ENCODE data around the gene DEGS2. TPM values are rescaled to one million over a fixed set of nuclear protein-coding genes. Genes with fewer than 3 reads are reported as not detected.

The DEGS2 gene
- total RNA-seq, 1 experiment from 2014 or later, result 1.6 TPM

DNA sequence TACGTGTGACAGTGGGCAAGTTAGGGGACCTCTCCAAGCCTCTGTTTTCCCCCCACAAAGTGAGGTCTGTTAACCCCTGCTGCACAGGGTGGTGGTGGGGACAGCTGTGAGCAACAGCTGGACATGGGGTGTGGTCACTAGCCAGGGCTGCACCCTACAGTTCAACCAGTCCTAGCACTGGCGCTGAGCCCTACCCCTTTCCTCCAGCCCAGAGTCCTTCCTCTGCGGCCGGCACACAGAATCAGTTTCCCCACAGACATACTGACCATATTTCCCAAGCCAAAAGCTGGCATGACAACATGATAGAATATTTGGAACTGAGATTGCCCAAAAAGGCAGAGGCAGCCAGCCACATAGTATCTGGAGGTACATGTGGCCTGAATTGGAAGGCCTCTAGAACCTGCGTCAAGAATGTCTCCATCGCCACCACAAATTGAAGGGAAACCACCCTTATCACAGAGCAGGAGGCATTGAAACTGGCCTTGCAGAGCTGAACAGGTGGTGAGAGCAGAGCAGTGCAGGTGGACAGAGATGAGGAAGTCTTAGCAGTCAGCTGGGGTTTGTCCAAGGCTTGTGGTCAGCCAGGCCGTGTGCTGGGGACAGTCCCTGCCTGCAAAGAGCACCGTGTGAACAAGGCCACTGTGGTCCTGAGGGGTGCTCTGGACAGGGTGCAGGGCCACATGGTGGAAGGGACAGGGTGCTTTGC is 21.2 kb downstream of the DEGS2 start (continued):
- TF ChIP-seq ZNF219 (CRISPR knock-in tag; IDR thresholded peaks at IDR 0.05; ENCODE audit: borderline replicate concordance) (no peak), TEAD4 (CRISPR knock-in tag; IDR thresholded peaks at IDR 0.05) (no peak), AFF4 (CRISPR knock-in tag; IDR thresholded peaks at IDR 0.05; ENCODE audit: borderline replicate concordance) (no peak)

DNA sequence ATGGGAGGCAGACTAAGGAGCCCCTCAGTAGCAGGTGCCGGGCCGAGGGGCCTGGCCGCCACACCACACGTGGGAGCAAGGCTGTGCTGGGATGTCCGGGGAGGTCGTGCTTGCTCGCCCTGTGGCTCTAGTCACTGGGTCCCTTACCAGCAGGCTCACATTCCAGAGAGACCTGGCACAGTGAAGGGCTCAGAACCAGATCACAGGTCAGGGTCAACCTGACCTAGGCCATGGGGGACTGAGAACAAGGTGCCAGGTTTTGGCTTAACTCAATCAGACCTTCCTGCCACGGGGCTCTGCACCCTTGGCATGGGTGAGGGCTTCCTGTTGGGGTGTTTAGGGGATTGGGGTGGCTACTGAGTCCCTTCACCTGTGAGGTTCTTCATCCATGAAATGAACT is 22.3 kb downstream of the DEGS2 start:
- Mint-ChIP-seq H3K27me3 (ENCODE audit: low read depth) (no peaks in the 10 kb centered on the region), H3K9me3 (no peaks in the 10 kb centered on the region), H3K27ac (no peak overlapping the region), H3K4me1 (peaks cover 8% of the 10 kb centered on the region), H3K36me3 (no peaks in the 10 kb centered on the region; the same call in 1 of the 2 replicates), H3K4me3 (no peak overlapping the region)
- ATAC-seq (no peak), DNase-seq (ENCODE audit: low spot score) (no peak)
- ChIA-PET POLR2A (no interaction called here), CTCF (no interaction called here)
- TF ChIP-seq PRRX2 (CRISPR knock-in tag; IDR thresholded peaks at IDR 0.05), result no peak
- TF ChIP-seq, protein P1, sequence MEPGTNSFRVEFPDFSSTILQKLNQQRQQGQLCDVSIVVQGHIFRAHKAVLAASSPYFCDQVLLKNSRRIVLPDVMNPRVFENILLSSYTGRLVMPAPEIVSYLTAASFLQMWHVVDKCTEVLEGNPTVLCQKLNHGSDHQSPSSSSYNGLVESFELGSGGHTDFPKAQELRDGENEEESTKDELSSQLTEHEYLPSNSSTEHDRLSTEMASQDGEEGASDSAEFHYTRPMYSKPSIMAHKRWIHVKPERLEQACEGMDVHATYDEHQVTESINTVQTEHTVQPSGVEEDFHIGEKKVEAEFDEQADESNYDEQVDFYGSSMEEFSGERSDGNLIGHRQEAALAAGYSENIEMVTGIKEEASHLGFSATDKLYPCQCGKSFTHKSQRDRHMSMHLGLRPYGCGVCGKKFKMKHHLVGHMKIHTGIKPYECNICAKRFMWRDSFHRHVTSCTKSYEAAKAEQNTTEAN (CRISPR knock-in tag; IDR thresholded peaks at IDR 0.05), result no peak
- TF ChIP-seq ZNF232 (CRISPR knock-in tag; IDR thresholded peaks at IDR 0.05), result no peak
- TF ChIP-seq AR (CRISPR knock-in tag; IDR thresholded peaks at IDR 0.05), result no peak
- TF ChIP-seq, protein P2, sequence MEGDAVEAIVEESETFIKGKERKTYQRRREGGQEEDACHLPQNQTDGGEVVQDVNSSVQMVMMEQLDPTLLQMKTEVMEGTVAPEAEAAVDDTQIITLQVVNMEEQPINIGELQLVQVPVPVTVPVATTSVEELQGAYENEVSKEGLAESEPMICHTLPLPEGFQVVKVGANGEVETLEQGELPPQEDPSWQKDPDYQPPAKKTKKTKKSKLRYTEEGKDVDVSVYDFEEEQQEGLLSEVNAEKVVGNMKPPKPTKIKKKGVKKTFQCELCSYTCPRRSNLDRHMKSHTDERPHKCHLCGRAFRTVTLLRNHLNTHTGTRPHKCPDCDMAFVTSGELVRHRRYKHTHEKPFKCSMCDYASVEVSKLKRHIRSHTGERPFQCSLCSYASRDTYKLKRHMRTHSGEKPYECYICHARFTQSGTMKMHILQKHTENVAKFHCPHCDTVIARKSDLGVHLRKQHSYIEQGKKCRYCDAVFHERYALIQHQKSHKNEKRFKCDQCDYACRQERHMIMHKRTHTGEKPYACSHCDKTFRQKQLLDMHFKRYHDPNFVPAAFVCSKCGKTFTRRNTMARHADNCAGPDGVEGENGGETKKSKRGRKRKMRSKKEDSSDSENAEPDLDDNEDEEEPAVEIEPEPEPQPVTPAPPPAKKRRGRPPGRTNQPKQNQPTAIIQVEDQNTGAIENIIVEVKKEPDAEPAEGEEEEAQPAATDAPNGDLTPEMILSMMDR (IDR thresholded peaks at IDR 0.05), result no peak
- TF ChIP-seq, protein P3, sequence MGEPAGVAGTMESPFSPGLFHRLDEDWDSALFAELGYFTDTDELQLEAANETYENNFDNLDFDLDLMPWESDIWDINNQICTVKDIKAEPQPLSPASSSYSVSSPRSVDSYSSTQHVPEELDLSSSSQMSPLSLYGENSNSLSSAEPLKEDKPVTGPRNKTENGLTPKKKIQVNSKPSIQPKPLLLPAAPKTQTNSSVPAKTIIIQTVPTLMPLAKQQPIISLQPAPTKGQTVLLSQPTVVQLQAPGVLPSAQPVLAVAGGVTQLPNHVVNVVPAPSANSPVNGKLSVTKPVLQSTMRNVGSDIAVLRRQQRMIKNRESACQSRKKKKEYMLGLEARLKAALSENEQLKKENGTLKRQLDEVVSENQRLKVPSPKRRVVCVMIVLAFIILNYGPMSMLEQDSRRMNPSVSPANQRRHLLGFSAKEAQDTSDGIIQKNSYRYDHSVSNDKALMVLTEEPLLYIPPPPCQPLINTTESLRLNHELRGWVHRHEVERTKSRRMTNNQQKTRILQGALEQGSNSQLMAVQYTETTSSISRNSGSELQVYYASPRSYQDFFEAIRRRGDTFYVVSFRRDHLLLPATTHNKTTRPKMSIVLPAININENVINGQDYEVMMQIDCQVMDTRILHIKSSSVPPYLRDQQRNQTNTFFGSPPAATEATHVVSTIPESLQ (CRISPR knock-in tag; IDR thresholded peaks at IDR 0.05), result no peak
- TF ChIP-seq, protein P4, sequence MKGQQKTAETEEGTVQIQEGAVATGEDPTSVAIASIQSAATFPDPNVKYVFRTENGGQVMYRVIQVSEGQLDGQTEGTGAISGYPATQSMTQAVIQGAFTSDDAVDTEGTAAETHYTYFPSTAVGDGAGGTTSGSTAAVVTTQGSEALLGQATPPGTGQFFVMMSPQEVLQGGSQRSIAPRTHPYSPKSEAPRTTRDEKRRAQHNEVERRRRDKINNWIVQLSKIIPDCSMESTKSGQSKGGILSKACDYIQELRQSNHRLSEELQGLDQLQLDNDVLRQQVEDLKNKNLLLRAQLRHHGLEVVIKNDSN (CRISPR knock-in tag; IDR thresholded peaks at IDR 0.05), result no peak
- TF ChIP-seq SP1 (CRISPR knock-in tag; conservative IDR thresholded peaks at IDR 0.05), result no peak
- no peak for TF ChIP-seq ATF1 (CRISPR knock-in tag; IDR thresholded peaks at IDR 0.05)
- TF ChIP-seq FOXP1 (CRISPR knock-in tag; IDR thresholded peaks at IDR 0.05; ENCODE audit: borderline replicate concordance), result no peak
- TF ChIP-seq, protein P5, sequence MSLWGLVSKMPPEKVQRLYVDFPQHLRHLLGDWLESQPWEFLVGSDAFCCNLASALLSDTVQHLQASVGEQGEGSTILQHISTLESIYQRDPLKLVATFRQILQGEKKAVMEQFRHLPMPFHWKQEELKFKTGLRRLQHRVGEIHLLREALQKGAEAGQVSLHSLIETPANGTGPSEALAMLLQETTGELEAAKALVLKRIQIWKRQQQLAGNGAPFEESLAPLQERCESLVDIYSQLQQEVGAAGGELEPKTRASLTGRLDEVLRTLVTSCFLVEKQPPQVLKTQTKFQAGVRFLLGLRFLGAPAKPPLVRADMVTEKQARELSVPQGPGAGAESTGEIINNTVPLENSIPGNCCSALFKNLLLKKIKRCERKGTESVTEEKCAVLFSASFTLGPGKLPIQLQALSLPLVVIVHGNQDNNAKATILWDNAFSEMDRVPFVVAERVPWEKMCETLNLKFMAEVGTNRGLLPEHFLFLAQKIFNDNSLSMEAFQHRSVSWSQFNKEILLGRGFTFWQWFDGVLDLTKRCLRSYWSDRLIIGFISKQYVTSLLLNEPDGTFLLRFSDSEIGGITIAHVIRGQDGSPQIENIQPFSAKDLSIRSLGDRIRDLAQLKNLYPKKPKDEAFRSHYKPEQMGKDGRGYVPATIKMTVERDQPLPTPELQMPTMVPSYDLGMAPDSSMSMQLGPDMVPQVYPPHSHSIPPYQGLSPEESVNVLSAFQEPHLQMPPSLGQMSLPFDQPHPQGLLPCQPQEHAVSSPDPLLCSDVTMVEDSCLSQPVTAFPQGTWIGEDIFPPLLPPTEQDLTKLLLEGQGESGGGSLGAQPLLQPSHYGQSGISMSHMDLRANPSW (CRISPR knock-in tag; conservative IDR thresholded peaks at IDR 0.05; ENCODE audit: low read depth), result no peak
- no peak for TF ChIP-seq GABPB1 (CRISPR knock-in tag; IDR thresholded peaks at IDR 0.05)
- no peak for TF ChIP-seq NFATC4 (CRISPR knock-in tag; IDR thresholded peaks at IDR 0.05)

Measured in WTC11 (cell line).